Ascending aorta (tissue), 2 donors: ENCODE data around the gene ARHGAP42. TPM values are rescaled to one million over a fixed set of nuclear protein-coding genes. Genes with fewer than 3 reads are reported as not detected.

Experiments
- DNase-seq, 2 donors: peaks; one replicate each; pipeline ENCODE4 v3.0.0-alpha.2; 2019; ENCODE audit warnings: low spot score in 2 of 2
- H3K27ac ChIP-seq, 2 donors: fragments of 200-600 bp; sonication (generic); one replicate each; pipeline ENCODE4 v1.5.1; 2016 to 2017; ENCODE audit warnings: mild to moderate bottlenecking in 1 of 2
- H3K27me3 ChIP-seq: fragments of 200-600 bp; sonication (generic); one replicate; pipeline ENCODE4 v1.5.1; 2017
- H3K36me3 ChIP-seq, 2 donors: fragments of 200-600 bp; sonication (generic); one replicate each; pipeline ENCODE4 v1.5.1; 2016
- H3K4me1 ChIP-seq, 2 donors: fragments of 200-600 bp; sonication (generic); one replicate each; pipeline ENCODE4 v1.5.1; 2016 to 2017; ENCODE audit warnings: mild to moderate bottlenecking in 1 of 2
- H3K4me3 ChIP-seq, 2 donors: fragments of 200-600 bp; sonication (generic); one replicate each; pipeline ENCODE4 v1.5.1; 2016 to 2017; ENCODE audit warnings: mild to moderate bottlenecking in 1 of 2
- H3K9me3 ChIP-seq, 2 donors: fragments of 200-600 bp; sonication (generic); one replicate each; pipeline ENCODE4 v1.5.1; 2016
- CTCF ChIP-seq, 3 experiments: fragments of 200-600 bp in 2 of 3; fragments of 450-650 bp in 1 of 3; sonication (generic) in 2 of 3; IDR thresholded peaks; one replicate each; pipeline ENCODE4 v1.5.1; 2016 to 2019; ENCODE audit warnings: antibody characterized with exemption in 3 of 3, mild to moderate bottlenecking in 1 of 3, moderate library complexity in 1 of 3
- intact Hi-C: fragments of 100-400 bp; cut with DNase I; formaldehyde crosslinking; loops from one replicate; pipeline ENCODE4 v1.15.1; 2023
- total RNA-seq: library from RNA; depleted of rRNA; stranded (reverse); fragments of >200 nt; gene quantifications from one replicate; pipeline ENCODE4 v1.1.0, GENCODE V29; 2016

ARHGAP42 gene
- total RNA-seq, 1 donor from 2014 or later, result 4.7 TPM

GRCh38 chr11:100914415-100915110 lies 227.5 kb downstream of the ARHGAP42 start:
- H3K4me1 ChIP-seq, result no peaks in the 10 kb centered on the region
- H3K27me3 ChIP-seq, result no peaks in the 10 kb centered on the region
- no peak overlapping the region for H3K4me3 ChIP-seq
- intact Hi-C loops, result no loop called here
- H3K9me3 ChIP-seq, result no peaks in the 10 kb centered on the region
- no peak overlapping the region for H3K27ac ChIP-seq
- no peak for DNase-seq
- no peak for TF ChIP-seq CTCF (IDR thresholded peaks at IDR 0.05)
- H3K36me3 ChIP-seq, result no peaks in the 10 kb centered on the region

GRCh38 chr11:100918551-100919500 lies 231.7 kb downstream of the ARHGAP42 start:
- no peak overlapping the region for H3K27ac ChIP-seq
- no peak for TF ChIP-seq CTCF (IDR thresholded peaks at IDR 0.05)
- H3K4me1 ChIP-seq, result no peaks in the 10 kb centered on the region
- intact Hi-C loops, result no loop called here
- H3K36me3 ChIP-seq, result no peaks in the 10 kb centered on the region
- no peak overlapping the region for H3K4me3 ChIP-seq
- no peak for DNase-seq
- no peaks in the 10 kb centered on the region for H3K9me3 ChIP-seq
- no peaks in the 10 kb centered on the region for H3K27me3 ChIP-seq

- no peaks in the 10 kb centered on the region for H3K27me3 ChIP-seq
- no peak overlapping the region for H3K4me3 ChIP-seq
- no peak overlapping the region for H3K27ac ChIP-seq
- DNase-seq, result no peak
- no peaks in the 10 kb centered on the region for H3K9me3 ChIP-seq
- no peak for TF ChIP-seq CTCF (IDR thresholded peaks at IDR 0.05)
- intact Hi-C loops, result no loop called here
- H3K36me3 ChIP-seq, result no peaks in the 10 kb centered on the region
- H3K4me1 ChIP-seq, result no peaks in the 10 kb centered on the region
Measured at GRCh38 chr11:100920593-100920992, 233.5 kb downstream of the ARHGAP42 start.

GRCh38 chr11:100922121-100922520 lies 235.0 kb downstream of the ARHGAP42 start:
- H3K4me3 ChIP-seq, result no peak overlapping the region
- DNase-seq, result no peak

GRCh38 chr11:100923555-100923954 lies 236.5 kb downstream of the ARHGAP42 start:
- Histone ChIP-seq H3K4me1 (no peaks in the 10 kb centered on the region), H3K36me3 (no peaks in the 10 kb centered on the region), H3K27ac (no peak overlapping the region), H3K27me3 (no peaks in the 10 kb centered on the region), H3K4me3 (no peak overlapping the region), H3K9me3 (no peaks in the 10 kb centered on the region)
- TF ChIP-seq CTCF (IDR thresholded peaks at IDR 0.05), result no peak
- no peak for DNase-seq
- intact Hi-C loops, result no loop called here

More at GRCh38 chr11:100922121-100922520, 235.0 kb downstream of the ARHGAP42 start:
- no peaks in the 10 kb centered on the region for H3K27me3 ChIP-seq
- no peaks in the 10 kb centered on the region for H3K4me1 ChIP-seq
- no peak overlapping the region for H3K27ac ChIP-seq
- no peak for TF ChIP-seq CTCF (IDR thresholded peaks at IDR 0.05)
- intact Hi-C loops, result no loop called here
- no peaks in the 10 kb centered on the region for H3K9me3 ChIP-seq
- no peaks in the 10 kb centered on the region for H3K36me3 ChIP-seq
